GM12872 (cell line): Measurements from ENCODE around the gene KLHL6.

Experiments used
- CTCF ChIP-seq: IDR thresholded peaks from 3 replicates; pipeline ENCODE4 v1.5.1; 2011; ENCODE audit warnings: low read depth, mild to moderate bottlenecking, low read length, moderate library complexity; ENCODE audit not compliant: insufficient read depth

The KLHL6 gene

GRCh38 chr3:183504597-183504996 is 50.9 kb downstream of the KLHL6 start:
- TF ChIP-seq CTCF = no peak

- TF ChIP-seq CTCF = no peak
Measured at GRCh38 chr3:183503746-183504145, 51.8 kb downstream of the KLHL6 start.

GRCh38 chr3:183502237-183503181 is 53.0 kb downstream of the KLHL6 start:
- TF ChIP-seq CTCF = peak; percentile 49; the same call in 2 of the 3 replicates

- TF ChIP-seq CTCF = no peak
Measured at GRCh38 chr3:183500981-183501704, 54.4 kb downstream of the KLHL6 start.

- TF ChIP-seq CTCF = no peak
Measured at GRCh38 chr3:183500319-183500718, 55.2 kb downstream of the KLHL6 start.

- no peak for TF ChIP-seq CTCF
Measured at GRCh38 chr3:183498634-183499033, 56.9 kb downstream of the KLHL6 start.

GRCh38 chr3:183497313-183497712 is 58.2 kb downstream of the KLHL6 start:
- TF ChIP-seq CTCF = no peak
